Fibroblast of villous mesenchyme (primary cell): ENCODE measurements around the gene CIBAR2. TPM values are rescaled to one million over a fixed set of nuclear protein-coding genes. Genes with fewer than 3 reads are reported as not detected.

Source experiments
- DNase-seq: peaks from one replicate; pipeline ENCODE4 v3.0.0-alpha.2; 2010; ENCODE audit warnings: low read depth
- H3K4me3 ChIP-seq: 2 replicates; pipeline ENCODE4 v1.5.1; 2011; ENCODE audit warnings: low read depth, mild to moderate bottlenecking, low read length
- total RNA-seq: library from RNA; depleted of rRNA; stranded (reverse); fragments of >200 nt; gene quantifications from 2 replicates; pipeline ENCODE4 v1.2.3, GENCODE V29; 2012
- TF ChIP-seq, protein P1 (sequence below): IDR thresholded peaks from 2 replicates; pipeline ENCODE4 v1.5.1; 2012; ENCODE audit warnings: low read depth, mild to moderate bottlenecking, low read length; ENCODE audit not compliant: insufficient read depth

CIBAR2 gene
- total RNA-seq, 1 donor = not detected

DNA sequence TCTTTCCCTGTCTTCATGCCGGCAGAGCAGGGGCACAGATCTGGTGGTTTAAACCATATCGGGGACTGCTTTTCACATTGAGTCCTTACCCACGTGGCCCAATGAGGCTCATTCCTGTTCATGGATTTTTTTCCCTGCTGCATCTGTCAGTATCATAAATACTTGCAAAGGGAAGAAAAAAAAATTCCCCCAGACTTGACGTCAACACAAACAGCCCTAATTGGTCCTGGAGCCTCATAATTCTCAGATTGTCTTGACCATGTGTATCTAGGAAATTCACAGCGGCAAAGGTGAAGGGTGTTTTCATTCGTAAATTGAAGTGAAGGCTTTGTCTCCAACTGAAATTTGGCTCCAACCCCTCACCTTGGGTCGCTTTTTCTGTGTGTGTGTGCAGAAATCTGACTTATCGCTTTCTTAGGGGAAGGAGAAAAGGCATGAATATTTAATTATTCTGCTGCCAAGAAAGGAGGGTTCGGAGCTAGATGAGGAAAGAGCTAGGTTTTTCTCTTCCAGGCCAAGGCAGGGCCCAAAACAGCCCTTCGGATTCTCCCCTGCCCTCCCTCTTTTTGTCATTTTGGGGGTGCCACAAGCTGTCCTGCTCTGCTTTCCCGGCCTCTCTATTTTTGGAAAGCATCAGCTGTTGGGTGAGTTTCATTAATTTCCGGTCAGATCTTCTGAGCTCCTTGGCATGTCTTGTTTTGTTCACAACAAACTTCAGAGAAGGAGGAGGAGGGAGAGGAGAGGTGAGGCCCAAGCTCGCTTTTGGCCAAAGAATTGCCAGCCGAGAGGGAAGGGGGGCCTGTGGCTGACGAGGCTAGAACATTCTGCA lies 17.8 kb upstream of the CIBAR2 start:
- DNase-seq = peak; percentile 72
- no peak overlapping the region for H3K4me3 ChIP-seq
- TF ChIP-seq, protein P1, sequence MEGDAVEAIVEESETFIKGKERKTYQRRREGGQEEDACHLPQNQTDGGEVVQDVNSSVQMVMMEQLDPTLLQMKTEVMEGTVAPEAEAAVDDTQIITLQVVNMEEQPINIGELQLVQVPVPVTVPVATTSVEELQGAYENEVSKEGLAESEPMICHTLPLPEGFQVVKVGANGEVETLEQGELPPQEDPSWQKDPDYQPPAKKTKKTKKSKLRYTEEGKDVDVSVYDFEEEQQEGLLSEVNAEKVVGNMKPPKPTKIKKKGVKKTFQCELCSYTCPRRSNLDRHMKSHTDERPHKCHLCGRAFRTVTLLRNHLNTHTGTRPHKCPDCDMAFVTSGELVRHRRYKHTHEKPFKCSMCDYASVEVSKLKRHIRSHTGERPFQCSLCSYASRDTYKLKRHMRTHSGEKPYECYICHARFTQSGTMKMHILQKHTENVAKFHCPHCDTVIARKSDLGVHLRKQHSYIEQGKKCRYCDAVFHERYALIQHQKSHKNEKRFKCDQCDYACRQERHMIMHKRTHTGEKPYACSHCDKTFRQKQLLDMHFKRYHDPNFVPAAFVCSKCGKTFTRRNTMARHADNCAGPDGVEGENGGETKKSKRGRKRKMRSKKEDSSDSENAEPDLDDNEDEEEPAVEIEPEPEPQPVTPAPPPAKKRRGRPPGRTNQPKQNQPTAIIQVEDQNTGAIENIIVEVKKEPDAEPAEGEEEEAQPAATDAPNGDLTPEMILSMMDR = no peak

DNA sequence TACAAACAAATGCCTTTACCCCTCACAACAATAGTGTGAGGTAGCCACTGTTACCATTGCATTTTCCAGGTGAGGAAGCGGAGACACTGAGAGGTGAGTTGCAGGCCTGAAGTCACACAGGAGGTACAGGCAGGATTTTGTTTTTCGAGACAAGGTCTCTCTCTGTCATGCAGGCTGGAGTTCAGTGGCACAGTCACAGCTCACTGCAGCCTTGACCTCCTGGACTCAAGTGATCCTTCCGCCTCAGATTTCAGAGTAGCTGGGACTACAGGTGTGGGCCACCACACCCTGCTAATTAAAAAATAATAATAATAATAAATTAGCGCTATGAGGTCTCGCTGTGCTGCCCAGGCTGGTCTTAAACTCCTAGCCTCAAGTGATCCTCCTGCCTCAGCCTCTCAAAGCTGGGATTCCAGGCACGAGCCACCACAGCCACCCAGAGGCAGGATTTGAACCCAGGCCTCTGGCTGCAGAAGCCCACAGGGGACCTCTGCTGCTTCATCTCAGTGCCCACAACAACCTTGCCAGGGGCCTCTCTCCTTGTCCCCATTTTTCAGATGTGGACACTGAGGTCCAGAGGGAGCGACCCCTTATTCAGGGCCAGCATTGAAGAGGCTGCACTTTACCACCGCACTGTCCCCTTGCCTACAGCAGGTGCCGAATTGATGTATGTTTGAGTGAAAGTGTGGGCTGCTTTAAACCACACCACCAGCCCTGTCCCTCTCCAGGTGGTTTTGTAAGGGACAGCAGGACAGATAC lies 16.0 kb upstream of the CIBAR2 start:
- no peak for DNase-seq
- TF ChIP-seq, protein P1 = no peak
- no peak overlapping the region for H3K4me3 ChIP-seq

DNA sequence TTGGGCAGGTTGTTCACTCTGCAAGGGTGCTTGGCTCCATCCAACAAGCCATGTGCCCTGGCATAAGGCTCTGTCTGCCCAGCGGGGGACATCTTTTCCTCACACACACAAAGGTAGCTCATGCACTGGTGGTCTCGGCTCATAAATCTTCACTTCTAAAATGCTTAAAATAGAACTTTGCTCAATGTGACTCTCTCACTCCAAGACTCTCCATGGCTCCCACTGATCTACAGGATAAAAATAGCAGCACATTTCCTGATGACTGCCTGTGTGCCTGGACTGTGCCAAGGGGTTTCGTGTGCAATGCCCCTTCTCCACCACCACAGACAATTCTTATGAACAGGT lies 15.1 kb upstream of the CIBAR2 start:
- H3K4me3 ChIP-seq = no peak overlapping the region
- TF ChIP-seq, protein P1 = no peak
- DNase-seq = no peak

DNA sequence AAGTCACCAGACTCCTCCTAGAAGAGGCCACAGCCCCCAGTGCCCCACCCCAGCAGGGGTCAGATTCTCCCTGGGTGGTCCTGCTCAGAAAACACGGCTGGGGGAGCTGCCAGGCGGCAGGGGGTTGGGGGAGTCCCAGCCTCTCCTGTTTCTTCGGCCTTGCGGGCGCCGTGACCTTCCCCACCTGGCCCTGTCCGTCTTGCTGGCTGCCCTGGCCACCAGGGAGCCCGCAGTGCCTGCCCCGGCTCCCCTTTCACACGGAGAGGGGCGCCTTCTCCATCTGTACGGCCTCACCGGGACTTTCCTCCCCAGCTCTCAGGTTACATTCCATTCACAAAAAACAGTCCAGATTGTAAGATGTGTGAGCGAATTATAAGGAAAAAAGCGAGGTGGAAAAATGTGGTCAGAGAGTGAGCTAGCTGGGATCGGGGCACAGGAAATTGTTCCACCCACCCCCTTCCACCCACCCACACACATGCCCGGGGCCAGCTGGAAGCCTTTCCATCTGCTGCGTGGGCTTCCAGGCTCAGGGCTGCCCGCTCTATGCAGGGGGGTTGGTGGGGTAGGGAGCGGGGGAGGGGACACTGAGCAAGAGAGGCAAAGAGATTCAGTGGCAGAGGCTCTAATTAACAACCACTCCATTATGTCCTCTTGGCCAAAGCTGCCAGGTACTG lies 14.6 kb upstream of the CIBAR2 start:
- TF ChIP-seq, protein P1 = no peak
- no peak overlapping the region for H3K4me3 ChIP-seq
- peak; percentile 70 for DNase-seq

DNA sequence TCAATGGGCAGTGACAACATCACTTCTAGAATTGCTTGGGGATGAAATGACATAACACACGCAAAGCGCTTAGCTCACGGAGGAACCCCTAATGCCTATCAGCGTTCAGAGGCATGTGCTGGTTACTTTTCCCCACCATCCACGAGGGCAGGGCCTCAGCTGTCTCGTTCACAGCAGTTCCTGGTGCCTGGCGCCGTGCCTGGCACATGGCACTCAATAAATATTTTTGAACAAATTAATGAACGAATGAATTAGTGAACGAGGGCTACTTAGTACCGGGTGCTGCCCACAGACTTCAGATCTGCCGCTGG lies 14.1 kb upstream of the CIBAR2 start:
- TF ChIP-seq, protein P1 = no peak
- DNase-seq = no peak
- H3K4me3 ChIP-seq = no peak overlapping the region

DNA sequence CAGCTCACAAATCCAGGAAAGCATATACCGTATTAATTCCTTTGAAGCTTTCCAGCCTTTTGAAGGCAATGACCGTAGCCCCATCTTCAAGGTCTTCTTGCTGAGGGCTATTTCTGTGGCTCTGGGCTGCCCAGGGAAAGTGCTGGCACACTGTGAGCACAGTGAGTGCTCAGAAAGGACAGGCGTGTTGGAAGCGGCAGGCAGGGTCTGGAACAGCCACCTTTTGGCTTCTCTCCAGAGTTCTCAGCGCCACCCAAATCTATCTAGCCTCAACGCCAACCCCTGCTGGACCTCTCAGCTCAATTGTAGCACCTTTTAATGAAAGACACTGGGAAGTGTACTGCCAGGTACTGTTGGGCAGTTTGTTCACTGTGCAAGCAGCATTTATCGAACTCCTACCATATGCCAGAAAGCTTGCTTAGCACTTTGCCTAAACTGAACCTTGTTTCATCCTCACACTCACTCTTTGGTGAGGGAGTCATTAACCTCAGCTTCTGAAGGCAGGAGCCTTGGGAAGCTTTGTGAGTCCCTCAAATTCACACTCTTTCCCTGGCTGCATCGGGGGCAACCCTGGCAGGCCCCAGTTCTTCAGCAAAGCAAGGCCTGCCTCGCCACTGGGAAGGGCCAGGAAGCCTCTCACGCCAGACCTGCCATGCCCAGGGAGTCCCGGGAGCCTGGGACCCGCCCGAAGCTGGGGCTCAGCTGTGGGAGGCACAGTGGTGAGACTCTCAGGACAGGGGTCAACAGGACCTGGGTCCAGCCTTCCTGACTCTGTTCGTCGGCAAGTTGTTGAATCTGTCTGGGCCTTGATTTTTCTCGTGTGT lies 13.5 kb upstream of the CIBAR2 start:
- H3K4me3 ChIP-seq = no peak overlapping the region
- DNase-seq = no peak
- TF ChIP-seq, protein P1 = no peak
